Subcutaneous abdominal adipose tissue (tissue), 5 donors: ENCODE data around the gene OR52E8.
A peak's percentile ranks its signal among the peaks of the same experiment; 100 is the strongest.

ENCODE experiments used
- H3K27ac ChIP-seq: one replicate; pipeline ENCODE4 v1.7.0; 2013; ENCODE audit warnings: low read depth, mild to moderate bottlenecking, inconsistent platforms, low read length, moderate library complexity
- H3K27me3 ChIP-seq, 5 donors: one replicate each; pipeline ENCODE4 v1.7.0; 2013; ENCODE audit warnings: low read length in 5 of 5, inconsistent platforms in 1 of 5; ENCODE audit not compliant: control insufficient read depth in 5 of 5, insufficient read depth in 4 of 5
- H3K36me3 ChIP-seq, 5 donors: one replicate each; pipeline ENCODE4 v1.7.0; 2013; ENCODE audit warnings: low read length in 5 of 5; ENCODE audit not compliant: control insufficient read depth in 5 of 5, insufficient read depth in 5 of 5
- H3K4me1 ChIP-seq, 5 donors: one replicate each; pipeline ENCODE4 v1.7.0; 2013; ENCODE audit warnings: low read length in 5 of 5, mild to moderate bottlenecking in 3 of 5, moderate library complexity in 1 of 5; ENCODE audit not compliant: control insufficient read depth in 5 of 5, insufficient read depth in 5 of 5
- H3K4me3 ChIP-seq, 5 donors: one replicate each; pipeline ENCODE4 v1.7.0; 2013; ENCODE audit warnings: low read length in 5 of 5, low read depth in 1 of 5
- H3K9ac ChIP-seq, 5 donors: one replicate each; pipeline ENCODE4 v1.7.0; 2013; ENCODE audit warnings: low read length in 5 of 5, mild to moderate bottlenecking in 4 of 5, moderate library complexity in 3 of 5
- H3K9me3 ChIP-seq, 5 donors: one replicate each; pipeline ENCODE4 v1.7.0; 2013; ENCODE audit warnings: low read length in 5 of 5; ENCODE audit not compliant: control insufficient read depth in 5 of 5
- donor health status: healthy.
- donor health status: healthy.
- donor health status: healthy.
- donor health status: healthy.
- donor health status: healthy.

The OR52E8 gene

DNA sequence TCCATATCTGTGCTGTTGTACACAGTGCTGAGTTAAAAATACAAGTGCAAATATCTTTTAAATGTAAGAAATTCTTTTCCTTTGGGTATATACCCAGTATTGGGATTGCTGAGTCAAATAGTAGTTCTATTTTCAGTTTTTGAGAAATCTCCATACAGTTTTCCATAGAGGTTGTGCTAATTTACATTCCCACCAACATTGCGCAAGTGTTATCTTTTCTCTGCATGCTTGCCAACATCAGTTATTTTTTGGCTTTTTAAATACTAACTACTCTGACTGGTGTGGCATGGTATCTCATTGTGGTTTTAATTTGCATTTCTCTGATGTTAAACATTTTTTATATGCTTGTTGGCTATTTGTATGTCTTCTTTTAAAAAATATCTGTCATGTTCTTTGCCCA is 6.5 kb downstream of the OR52E8 start:
- H3K9me3 ChIP-seq, result no peaks in the 10 kb centered on the region
- no peaks in the 10 kb centered on the region for H3K36me3 ChIP-seq
- H3K27me3 ChIP-seq, result no peaks in the 10 kb centered on the region
- no peaks in the 10 kb centered on the region for H3K4me1 ChIP-seq
- H3K4me3 ChIP-seq, result no peak overlapping the region
- no peak overlapping the region for H3K9ac ChIP-seq
- no peak overlapping the region for H3K27ac ChIP-seq

DNA sequence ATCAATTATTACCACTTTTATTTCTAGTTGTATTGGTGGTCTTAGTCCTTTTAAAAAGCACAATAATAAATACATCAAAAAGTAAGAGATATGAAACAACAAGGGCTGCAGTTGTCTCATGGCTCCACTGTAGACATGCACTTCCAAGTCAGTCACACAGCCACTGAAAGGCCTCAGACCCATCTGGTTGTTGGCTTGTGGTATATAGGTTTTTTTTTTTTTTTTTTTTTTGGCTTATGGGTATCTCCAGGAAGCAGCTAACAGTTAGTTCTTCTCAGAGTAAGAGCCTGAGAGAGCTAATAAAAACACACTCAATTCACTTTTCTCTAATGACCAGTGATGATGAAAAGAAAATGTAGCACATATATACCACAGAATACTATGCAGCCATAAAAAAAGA is 9.8 kb downstream of the OR52E8 start:
- Histone ChIP-seq H3K9ac (no peak overlapping the region), H3K9me3 (no peaks in the 10 kb centered on the region), H3K36me3 (no peaks in the 10 kb centered on the region), H3K27ac (no peak overlapping the region), H3K4me1 (no peaks in the 10 kb centered on the region), H3K4me3 (no peak overlapping the region), H3K27me3 (no peaks in the 10 kb centered on the region)

DNA sequence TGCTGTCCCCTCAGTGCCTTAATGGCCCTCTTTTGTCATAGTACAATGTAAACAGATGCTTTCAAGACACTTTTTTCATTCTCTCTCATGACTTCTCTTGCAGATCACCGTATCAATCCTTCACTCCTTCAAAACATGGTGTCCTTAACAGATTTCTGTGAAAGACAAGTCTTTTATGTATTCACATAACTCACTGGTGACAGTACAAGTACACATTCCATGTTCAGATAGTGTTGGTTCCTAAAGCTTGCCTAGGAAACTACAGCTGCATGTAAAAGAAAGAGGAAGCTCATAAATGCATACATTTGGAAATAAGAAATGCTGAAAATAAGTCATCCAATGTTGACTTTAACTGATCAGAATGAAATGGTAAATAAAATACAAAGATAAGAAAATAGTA is 10.8 kb downstream of the OR52E8 start:
- H3K9me3 ChIP-seq, result no peaks in the 10 kb centered on the region
- no peak overlapping the region for H3K9ac ChIP-seq
- H3K36me3 ChIP-seq, result no peaks in the 10 kb centered on the region
- H3K27me3 ChIP-seq, result no peaks in the 10 kb centered on the region
- no peak overlapping the region for H3K4me3 ChIP-seq
- H3K27ac ChIP-seq, result no peak overlapping the region
- no peaks in the 10 kb centered on the region for H3K4me1 ChIP-seq

DNA sequence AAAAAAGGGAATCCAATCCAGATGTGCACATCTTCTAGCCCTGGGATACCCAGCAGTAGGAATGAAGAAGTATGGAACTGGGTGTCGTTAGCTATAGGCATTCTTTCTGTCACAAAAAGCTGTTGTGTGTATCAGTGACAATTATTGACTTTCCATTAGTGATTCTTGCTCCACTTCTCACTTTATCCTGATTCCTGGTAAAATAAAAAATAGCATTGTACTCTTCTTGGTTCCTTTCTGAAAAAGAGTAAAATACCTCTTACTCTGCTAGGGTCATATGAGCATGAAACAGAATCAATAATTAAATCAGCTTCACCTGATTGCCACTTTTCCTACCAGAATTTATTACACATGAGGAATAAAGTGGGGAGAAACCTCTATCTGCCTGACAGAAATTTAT is 15.7 kb downstream of the OR52E8 start, which contains the start of gene OR52E6:
OR52E6 (minus strand) TSS at position 101 of the 400 bp plus-strand sequence; CDS start at position 101, 0 bp downstream.
- H3K4me3 ChIP-seq, result no peak within 1 kb of the TSS
- H3K9me3 ChIP-seq, result no peaks in the 10 kb centered on the region
- H3K4me1 ChIP-seq, result no peaks in the 10 kb centered on the region
- H3K9ac ChIP-seq, result no peak within 1 kb of the TSS
- H3K27me3 ChIP-seq, result no peaks in the 10 kb centered on the region
- H3K36me3 ChIP-seq, result no peaks in the 10 kb centered on the region
- H3K27ac ChIP-seq, result no peak within 1 kb of the TSS

DNA sequence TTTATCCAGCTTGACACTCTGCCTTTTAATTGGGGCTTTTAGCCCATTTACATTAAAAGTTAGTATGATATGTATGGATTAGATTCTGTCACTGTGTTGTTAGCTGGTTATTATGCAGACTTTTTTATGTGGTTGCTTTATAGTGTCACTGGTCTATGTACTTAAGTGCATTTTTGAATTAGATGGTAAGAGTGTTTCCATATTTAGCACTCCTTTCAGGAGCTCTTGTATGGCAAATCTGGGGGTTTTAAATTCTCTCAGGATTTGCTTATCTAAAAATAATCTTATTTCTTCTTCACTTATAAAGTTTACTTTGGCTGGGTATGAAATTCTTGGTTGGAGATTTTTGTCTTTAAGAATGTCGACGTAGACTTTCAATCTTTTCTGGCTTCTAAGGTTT is 19.8 kb downstream of the OR52E8 start:
- no peak overlapping the region for H3K9ac ChIP-seq
- H3K4me3 ChIP-seq, result no peak overlapping the region
- no peaks in the 10 kb centered on the region for H3K27me3 ChIP-seq
- H3K4me1 ChIP-seq, result no peaks in the 10 kb centered on the region
- H3K36me3 ChIP-seq, result no peaks in the 10 kb centered on the region
- no peak overlapping the region for H3K27ac ChIP-seq
- no peaks in the 10 kb centered on the region for H3K9me3 ChIP-seq

DNA sequence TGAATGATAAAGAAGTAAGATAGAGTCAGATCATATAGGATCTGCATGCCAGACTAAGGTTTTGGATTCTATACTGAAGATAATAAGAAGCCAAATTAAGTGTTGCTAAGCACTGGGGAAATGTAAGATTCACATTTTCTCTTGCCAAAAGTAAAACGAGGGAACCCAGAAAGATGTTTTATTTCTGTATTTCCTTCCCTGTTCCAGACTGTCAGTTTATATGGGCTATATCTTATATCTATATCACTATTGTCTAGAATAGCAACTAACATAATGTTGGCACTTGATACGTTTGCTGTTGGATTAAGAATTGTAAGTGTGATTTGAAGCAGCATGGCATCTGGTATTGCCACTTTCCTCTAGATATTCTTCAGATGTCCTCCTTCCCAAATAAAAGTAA is 24.0 kb downstream of the OR52E8 start:
- H3K4me3 ChIP-seq, result no peak overlapping the region
- no peaks in the 10 kb centered on the region for H3K9me3 ChIP-seq
- no peaks in the 10 kb centered on the region for H3K27me3 ChIP-seq
- no peaks in the 10 kb centered on the region for H3K36me3 ChIP-seq
- H3K27ac ChIP-seq, result no peak overlapping the region
- no peak overlapping the region for H3K9ac ChIP-seq
- H3K4me1 ChIP-seq, result peaks cover 0 to 11% (median 0%) of the 10 kb centered on the region in 5 donors

DNA sequence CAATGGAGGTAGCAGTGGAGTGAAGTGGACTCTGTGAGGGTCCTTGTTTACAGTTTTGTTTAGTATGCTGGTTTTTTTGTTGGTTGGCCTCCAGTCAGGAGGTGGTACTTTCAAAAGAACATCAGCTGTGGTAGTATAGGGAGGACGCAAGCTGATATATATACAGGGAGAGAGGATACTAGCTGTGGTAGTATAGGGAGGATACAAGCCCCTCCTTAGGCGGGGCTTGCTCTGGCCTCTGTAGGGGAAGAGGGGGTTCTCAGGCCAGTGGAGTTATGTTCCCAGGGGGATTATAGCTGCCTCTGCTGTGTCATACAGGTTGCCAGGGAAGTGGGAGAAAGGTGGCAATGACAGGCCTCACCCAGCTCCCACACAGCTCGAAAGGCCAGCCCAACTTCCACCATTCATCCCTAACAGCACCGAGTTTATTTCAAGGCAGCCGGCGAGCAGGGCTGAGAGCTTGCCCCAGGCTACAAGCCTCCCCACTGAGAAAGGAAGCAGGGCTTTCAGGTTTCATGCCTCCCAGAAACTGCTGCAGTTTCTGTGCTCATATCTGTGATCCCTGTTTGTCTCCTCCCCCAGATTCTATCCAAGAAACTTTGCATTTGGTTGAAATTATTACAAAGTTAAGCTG is 26.2 kb downstream of the OR52E8 start:
- Histone ChIP-seq H3K9me3 (no peaks in the 10 kb centered on the region), H3K27ac (peak overlapping the region; percentile 48), H3K4me3 (no peak overlapping the region), H3K4me1 (peaks cover 0 to 11% (median 0%) of the 10 kb centered on the region in 5 donors), H3K9ac (no peak overlapping the region), H3K27me3 (no peaks in the 10 kb centered on the region), H3K36me3 (no peaks in the 10 kb centered on the region)

DNA sequence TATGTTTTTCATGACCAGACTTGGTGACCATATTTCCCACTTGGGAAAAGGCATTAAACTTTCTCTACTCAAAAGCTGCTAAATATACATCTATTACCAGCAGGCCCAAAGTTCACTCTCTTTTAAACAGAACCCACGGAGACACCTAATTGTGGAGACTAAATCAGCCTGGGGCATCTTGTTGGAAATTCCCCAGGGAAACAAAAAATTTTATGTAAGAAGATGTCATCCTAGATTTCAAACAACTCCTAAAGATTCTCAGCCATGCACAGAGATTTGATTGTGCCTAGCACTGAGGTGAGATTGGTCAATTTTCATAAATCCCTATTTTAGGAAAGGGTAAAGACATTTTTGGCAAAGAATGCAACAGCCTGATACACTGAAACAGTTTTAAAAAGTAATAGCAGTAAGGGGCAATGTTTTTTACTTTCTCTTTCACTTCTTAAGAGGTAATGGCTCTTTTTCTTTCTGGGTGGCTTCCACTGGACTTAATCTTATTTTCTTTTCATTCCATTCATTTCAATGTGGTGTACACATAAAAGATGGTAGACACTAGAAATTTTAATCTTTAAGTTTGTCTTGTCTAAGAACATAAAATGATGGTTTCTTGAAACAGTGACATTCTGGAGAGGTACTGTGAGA is 39.1 kb downstream of the OR52E8 start:
- no peaks in the 10 kb centered on the region for H3K36me3 ChIP-seq
- H3K27ac ChIP-seq, result no peak overlapping the region
- H3K27me3 ChIP-seq, result peaks cover 0 to 2% (median 0%) of the 10 kb centered on the region in 5 donors
- H3K4me1 ChIP-seq, result peaks cover 0 to 14% (median 0%) of the 10 kb centered on the region in 5 donors
- peak overlapping the region in 1 of 5 donors; percentile 34 for H3K4me3 ChIP-seq
- H3K9me3 ChIP-seq, result no peaks in the 10 kb centered on the region
- H3K9ac ChIP-seq, result peak overlapping the region in 1 of 5 donors; percentile 41

DNA sequence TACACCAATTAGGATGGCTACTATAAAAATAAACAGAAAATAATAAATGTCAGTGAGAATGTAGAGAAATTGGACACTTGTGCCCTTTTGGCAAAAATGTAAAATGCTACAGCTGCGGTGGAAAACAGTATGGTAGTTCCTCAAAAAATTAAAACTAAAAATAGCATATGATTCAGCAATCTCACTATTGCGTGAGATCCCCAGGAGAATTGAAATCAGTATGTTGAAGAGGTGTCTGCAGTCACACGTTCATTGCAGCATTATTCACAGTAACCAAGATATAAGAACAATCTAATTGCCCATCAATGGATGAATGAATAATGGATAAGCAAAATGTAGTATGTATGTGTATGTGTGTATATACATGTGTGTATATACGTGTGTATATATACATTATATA is 42.0 kb downstream of the OR52E8 start:
- peaks cover 0 to 14% (median 0%) of the 10 kb centered on the region in 5 donors for H3K4me1 ChIP-seq
- H3K27ac ChIP-seq, result no peak overlapping the region
- H3K4me3 ChIP-seq, result no peak overlapping the region
- no peaks in the 10 kb centered on the region for H3K9me3 ChIP-seq
- no peak overlapping the region for H3K9ac ChIP-seq
- peaks cover 0 to 1% (median 0%) of the 10 kb centered on the region in 5 donors for H3K27me3 ChIP-seq
- H3K36me3 ChIP-seq, result no peaks in the 10 kb centered on the region

DNA sequence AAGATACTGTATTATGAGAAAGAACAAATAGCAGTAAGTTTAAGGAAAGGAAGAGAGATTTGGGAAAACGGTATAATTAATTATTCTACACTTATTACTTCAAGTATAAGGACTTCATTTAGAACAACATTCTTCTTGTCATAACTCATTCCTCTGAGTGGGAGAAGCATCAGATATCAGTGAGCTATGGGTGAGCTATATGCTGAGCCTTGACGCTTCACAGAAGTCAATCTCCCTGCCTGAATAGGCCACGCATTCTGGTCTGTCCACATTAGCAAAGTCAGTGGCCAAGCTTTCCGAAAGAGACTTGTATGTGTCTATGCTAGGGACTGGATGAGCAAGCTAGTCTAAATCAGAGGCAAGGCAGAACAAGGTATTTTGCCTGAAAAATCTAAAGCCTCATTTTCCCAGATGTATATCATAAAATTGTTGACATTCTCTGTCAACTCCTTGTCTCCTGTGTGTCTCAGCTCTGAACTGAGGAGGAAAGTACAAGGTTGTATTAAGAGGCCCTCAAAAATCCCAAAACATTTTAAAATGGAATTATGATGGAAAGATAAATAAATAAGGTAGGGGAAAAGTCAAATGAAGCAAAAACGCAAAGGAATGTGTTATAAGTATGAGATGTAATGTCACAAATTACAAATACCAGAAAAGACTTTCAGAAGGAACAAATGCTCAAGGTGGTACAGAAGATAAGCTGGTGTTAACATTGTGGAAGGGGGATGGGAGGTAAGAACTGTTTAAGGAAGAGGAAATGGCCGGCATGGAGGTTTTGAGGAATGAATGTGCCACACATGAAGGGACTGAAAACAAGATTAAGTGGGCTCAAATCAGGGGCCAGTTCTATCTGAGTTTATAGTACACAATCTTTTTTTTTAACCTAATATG is 47.3 kb downstream of the OR52E8 start:
- H3K9ac ChIP-seq, result no peak overlapping the region

More for the DNA sequence above, 47.3 kb downstream of the OR52E8 start:
- Histone ChIP-seq H3K9me3 (no peaks in the 10 kb centered on the region), H3K4me3 (no peak overlapping the region), H3K36me3 (no peaks in the 10 kb centered on the region), H3K27me3 (no peaks in the 10 kb centered on the region), H3K4me1 (peaks cover 1 to 19% (median 12%) of the 10 kb centered on the region in 5 donors), H3K27ac (no peak overlapping the region)
